H1 (cell line): Measurements from ENCODE around the gene ABI3BP. TPM values are rescaled to one million over a fixed set of nuclear protein-coding genes. Genes with fewer than 3 reads are reported as not detected.

Experiments used
- CTCF ChIA-PET: fragments of 300-600 bp; sonication (Branson Sonifier 250); formaldehyde crosslinking; loops from one replicate; lab custom pipeline; 2021; ENCODE audit not compliant: partially characterized antibody; lab: Charles Lee
- POLR2A ChIA-PET: fragments of 300-600 bp; sonication (Branson Sonifier 250); formaldehyde crosslinking; loops from one replicate; lab custom pipeline; 2021; ENCODE audit warnings: inconsistent platforms; ENCODE audit not compliant: partially characterized antibody; lab: Charles Lee
- DNase-seq, 2 experiments: peaks; one replicate each; pipeline versions ENCODE4 v3.0.0 to v3.0.0-alpha.2; 2010 to 2022; ENCODE audit warnings: low spot score in 2 of 2, low read depth in 1 of 2, mixed read lengths in 1 of 2
- FAIRE-seq: peaks from 2 replicates; lab custom pipeline; 2011; peaks lifted over from hg19 to GRCh38; lab: Jason Lieb, UNC
- H2AFZ ChIP-seq: 2 replicates; pipeline ENCODE4 v1.8.1; 2012; ENCODE audit warnings: low read length, inconsistent platforms
- H2AK5ac ChIP-seq: 2 replicates; pipeline ENCODE4 v1.6.1; 2013; ENCODE audit warnings: low read depth, low read length
- H2BK120ac ChIP-seq: replicated peaks from 2 replicates; pipeline ENCODE3; 2013; ENCODE audit warnings: low read depth, low read length, inconsistent platforms
- H2BK12ac ChIP-seq: 2 replicates; pipeline ENCODE4 v1.6.1; 2013; ENCODE audit warnings: low read depth, low read length
- H2BK15ac ChIP-seq: 2 replicates; pipeline ENCODE4 v1.6.1; 2013; ENCODE audit warnings: low read length
- H2BK20ac ChIP-seq: 2 replicates; pipeline ENCODE4 v1.6.1; 2013; ENCODE audit warnings: low read length
- H2BK5ac ChIP-seq: 2 replicates; pipeline ENCODE4 v1.6.1; 2013; ENCODE audit warnings: low read depth, low read length
- H3K14ac ChIP-seq: 2 replicates; pipeline ENCODE4 v1.6.1; 2013; ENCODE audit warnings: inconsistent platforms; ENCODE audit not compliant: insufficient read length
- H3K18ac ChIP-seq: 2 replicates; pipeline ENCODE4 v1.6.1; 2013; ENCODE audit warnings: low read length; ENCODE audit errors: extremely low read depth
- H3K23ac ChIP-seq: 2 replicates; pipeline ENCODE4 v1.6.1; 2013; ENCODE audit warnings: inconsistent platforms; ENCODE audit not compliant: insufficient read length
- H3K23me2 ChIP-seq: 2 replicates; pipeline ENCODE4 v1.6.1; 2013; ENCODE audit warnings: low read depth, low read length
- H3K27ac ChIP-seq: 2 replicates; pipeline ENCODE4 v1.6.1; 2011; ENCODE audit warnings: low read depth, low read length, inconsistent platforms
- H3K27me3 ChIP-seq, 4 experiments: replicated peaks in 1 of 4; 1 replicate in 1 of 4; 2 replicates in 3 of 4; pipeline versions ENCODE4 v1.6.1 to v1.8.1; 2011 to 2013; ENCODE audit warnings: low read length in 3 of 4, mild to moderate bottlenecking in 3 of 4, inconsistent platforms in 2 of 4, mixed read lengths in 2 of 4, moderate library complexity in 1 of 4; ENCODE audit not compliant: control insufficient read depth in 3 of 4, insufficient read depth in 3 of 4; ENCODE audit errors: extremely low read depth in 1 of 4
- H3K36me3 ChIP-seq, 4 experiments: 2 replicates each; pipeline versions ENCODE4 v1.6.1 to v1.8.1; 2011 to 2013; ENCODE audit warnings: mild to moderate bottlenecking in 4 of 4, low read length in 3 of 4, moderate library complexity in 2 of 4, control low read depth in 1 of 4, inconsistent platforms in 1 of 4; ENCODE audit not compliant: insufficient read depth in 4 of 4, control insufficient read depth in 2 of 4
- H3K4ac ChIP-seq: replicated peaks from 2 replicates; pipeline ENCODE3; 2013; ENCODE audit warnings: low read length, low read depth, mixed read lengths, inconsistent platforms; ENCODE audit not compliant: insufficient read length
- H3K4me1 ChIP-seq, 4 experiments: replicated peaks in 1 of 4; 1 replicate in 1 of 4; 2 replicates in 3 of 4; pipeline versions ENCODE4 v1.6.1 to v1.8.1; 2011 to 2013; ENCODE audit warnings: low read length in 3 of 4, inconsistent platforms in 2 of 4, mixed read lengths in 1 of 4; ENCODE audit not compliant: insufficient read depth in 4 of 4, control insufficient read depth in 3 of 4
- H3K4me2 ChIP-seq, 2 experiments: 2 replicates each; pipeline versions ENCODE4 v1.6.1 to v1.8.1; 2011 to 2013; ENCODE audit warnings: low read depth in 2 of 2, low read length in 2 of 2, control low read depth in 1 of 2, inconsistent platforms in 1 of 2, mild to moderate bottlenecking in 1 of 2; ENCODE audit not compliant: insufficient read depth in 1 of 2
- H3K4me3 ChIP-seq, 4 experiments: fragments of 200-600, 300-600 bp in 1 of 4; sonication (generic), shearing (Covaris generic), sonication (Bioruptor Twin) in 1 of 4; 2 replicates each; pipeline versions ENCODE4 v1.5.1 to v1.8.1; 2011 to 2016; ENCODE audit warnings: low read length in 4 of 4, low read depth in 3 of 4, control low read depth in 2 of 4, inconsistent platforms in 2 of 4, mild to moderate bottlenecking in 2 of 4, mixed read lengths in 1 of 4, moderate library complexity in 1 of 4; ENCODE audit not compliant: insufficient read depth in 2 of 4; ENCODE audit errors: extremely low read depth in 1 of 4
- H3K56ac ChIP-seq: replicated peaks from 2 replicates; pipeline ENCODE3; 2013; ENCODE audit warnings: low read depth, mild to moderate bottlenecking, mixed read lengths, low read length, inconsistent platforms; ENCODE audit not compliant: insufficient read length
- H3K79me1 ChIP-seq: 2 replicates; pipeline ENCODE4 v1.6.1; 2013; ENCODE audit warnings: low read depth, low read length, control low read depth
- H3K79me2 ChIP-seq, 2 experiments: 2 replicates each; pipeline versions ENCODE4 v1.6.1 to v1.8.1; 2012 to 2013; ENCODE audit warnings: low read length in 2 of 2, mild to moderate bottlenecking in 2 of 2, inconsistent platforms in 1 of 2; ENCODE audit not compliant: insufficient read depth in 2 of 2, control insufficient read depth in 1 of 2
- H3K9ac ChIP-seq, 4 experiments: replicated peaks in 1 of 4; 1 replicate in 1 of 4; 2 replicates in 3 of 4; pipeline versions ENCODE4 v1.6.1 to v1.8.1; 2011 to 2013; ENCODE audit warnings: low read depth in 3 of 4, low read length in 3 of 4, control low read depth in 2 of 4, mild to moderate bottlenecking in 2 of 4, moderate library complexity in 2 of 4, inconsistent platforms in 1 of 4; ENCODE audit errors: extremely low read depth in 1 of 4
- H3K9me3 ChIP-seq, 2 experiments: 2 replicates each; pipeline versions ENCODE4 v1.6.1 to v1.8.1; 2012 to 2013; ENCODE audit warnings: mild to moderate bottlenecking in 2 of 2, moderate library complexity in 2 of 2, control low read depth in 1 of 2, inconsistent platforms in 1 of 2, low read depth in 1 of 2, low read length in 1 of 2, mixed read lengths in 1 of 2; ENCODE audit not compliant: insufficient read depth in 2 of 2
- H4K20me1 ChIP-seq, 2 experiments: replicated peaks in 1 of 2; 2 replicates each; pipeline versions ENCODE3 to v1.8.1; 2011 to 2013; ENCODE audit warnings: inconsistent platforms in 2 of 2, low read length in 2 of 2, mild to moderate bottlenecking in 1 of 2; ENCODE audit not compliant: insufficient read depth in 2 of 2, control insufficient read depth in 1 of 2
- H4K5ac ChIP-seq: 2 replicates; pipeline ENCODE4 v1.6.1; 2013; ENCODE audit warnings: low read length, low read depth, mixed read lengths, inconsistent platforms; ENCODE audit not compliant: insufficient read length
- H4K8ac ChIP-seq: 2 replicates; pipeline ENCODE4 v1.8.0; 2013; ENCODE audit warnings: mild to moderate bottlenecking, moderate library complexity, low read length, inconsistent platforms; ENCODE audit not compliant: insufficient read depth; ENCODE audit errors: extremely low read depth
- H4K91ac ChIP-seq: replicated peaks from 2 replicates; pipeline ENCODE3; 2013; ENCODE audit warnings: low read length, mixed read lengths, inconsistent platforms; ENCODE audit not compliant: insufficient read length
- CBX5 ChIP-seq: fragments of 300-800, 300-1000 bp; sonication (generic); IDR thresholded peaks from 2 replicates; pipeline ENCODE4 v1.7.1; 2016; ENCODE audit warnings: antibody characterized with exemption, low read length, low read depth
- CTCF ChIP-seq, 3 experiments: IDR thresholded peaks; 1 replicate in 2 of 3; 2 replicates in 1 of 3; pipeline versions ENCODE4 v1.5.1 to v1.6.1; 2011; ENCODE audit warnings: low read length in 3 of 3, mild to moderate bottlenecking in 3 of 3, inconsistent platforms in 2 of 3, low read depth in 1 of 3, moderate library complexity in 1 of 3; ENCODE audit not compliant: insufficient read depth in 1 of 3; ENCODE audit errors: control extremely low read depth in 1 of 3
- EZH2 ChIP-seq: fragments of 200-600 bp; sonication (generic); IDR thresholded peaks from 2 replicates; pipeline ENCODE4 v1.7.1; 2012; ENCODE audit warnings: low read depth, mild to moderate bottlenecking, moderate library complexity, low read length, inconsistent platforms; ENCODE audit not compliant: severe bottlenecking
- RAD21 ChIP-seq, 2 experiments: IDR thresholded peaks in 1 of 2; conservative IDR thresholded peaks in 1 of 2; 2 replicates each; pipeline ENCODE4 v1.6.1; 2011; ENCODE audit warnings: low read depth in 2 of 2, low read length in 2 of 2, improper control_type of control experiment in 1 of 2, inconsistent platforms in 1 of 2, mild to moderate bottlenecking in 1 of 2, moderate library complexity in 1 of 2
- SIN3A ChIP-seq, 2 experiments: IDR thresholded peaks in 1 of 2; conservative IDR thresholded peaks in 1 of 2; 2 replicates each; pipeline ENCODE4 v1.6.1; 2011 to 2012; ENCODE audit warnings: low read length in 2 of 2, improper control_type of control experiment in 1 of 2, low read depth in 1 of 2, mild to moderate bottlenecking in 1 of 2
- SP1 ChIP-seq: IDR thresholded peaks from 2 replicates; pipeline ENCODE4 v1.6.1; 2011; ENCODE audit warnings: low read depth, low read length
- SP2 ChIP-seq: IDR thresholded peaks from 2 replicates; pipeline ENCODE4 v1.6.1; 2012; ENCODE audit warnings: mild to moderate bottlenecking, low read length, inconsistent platforms
- polyA plus RNA-seq, 7 experiments: library from polyadenylated mRNA; depleted of rRNA in 3 of 7; stranded (reverse) in 5 of 7; unstranded in 2 of 7; fragments of >200 nt in 5 of 7; fragments of 200-250 nt in 2 of 7; gene quantifications; 1 replicate in 5 of 7; 2 replicates in 1 of 7; 4 replicates in 1 of 7; pipeline versions ENCODE4 v1.2.1 to v1.2.3, GENCODE V29; 2011 to 2013; ENCODE audit warnings: missing spikeins in 2 of 7, mixed read lengths in 2 of 7
- total RNA-seq: library from RNA; stranded (reverse); fragmentation: NEBNext Ultra II Directional; extraction: Animal tissue kit (Norgen Biotek cat#: 25700); gene quantifications from 2 replicates; pipeline ENCODE4 v1.2.1, GENCODE V29; 2021

Gene ABI3BP
- total and polyA plus RNA-seq, 2 of the 8 experiments (the other 6 are each of a cell fraction or from before 2014, with no cell fraction given): 0.08 to 0.32 TPM

- no peak overlapping the region for H4K91ac ChIP-seq
- no peaks in the 10 kb centered on the region for H3K9me3 ChIP-seq
- TF ChIP-seq CBX5: no peak
- TF ChIP-seq CTCF (IDR thresholded peaks at IDR 0.05; ENCODE audit: control extremely low read depth in 1 of 3, insufficient read depth in 1 of 3, low read depth in 1 of 3, low read length in 3 of 3): no peak
- TF ChIP-seq RAD21 (IDR thresholded peaks at IDR 0.05 in 1 of 2, conservative IDR thresholded peaks at IDR 0.05 in 1 of 2; ENCODE audit: low read depth in 2 of 2, low read length in 2 of 2): no peak
- no peak for TF ChIP-seq EZH2
- TF ChIP-seq SP2: no peak
- no peak for TF ChIP-seq SIN3A (conservative IDR thresholded peaks at IDR 0.05 in 1 of 2, IDR thresholded peaks at IDR 0.05 in 1 of 2; ENCODE audit: low read depth in 1 of 2, low read length in 2 of 2)
- TF ChIP-seq SP1: no peak
- no peak overlapping the region for H3K23ac ChIP-seq
- no peak overlapping the region for H3K14ac ChIP-seq
- H3K4me2 ChIP-seq: no peak overlapping the region
- H3K56ac ChIP-seq: no peak overlapping the region
- no peak overlapping the region for H4K8ac ChIP-seq
- H3K36me3 ChIP-seq: no peaks in the 10 kb centered on the region
- FAIRE-seq: no peak
- H3K79me2 ChIP-seq: no peaks in the 10 kb centered on the region
- no peaks in the 10 kb centered on the region for H3K79me1 ChIP-seq
- no peak overlapping the region for H3K4me3 ChIP-seq
- no peak overlapping the region for H2BK12ac ChIP-seq
- no peak overlapping the region for H2BK5ac ChIP-seq
- H2BK120ac ChIP-seq: no peak overlapping the region
- POLR2A ChIA-PET: interaction anchor here (0.6 to 2.6 kb wide), 3 partner anchors 8 to 486 kb away, joined by 3 to 12 read pairs (median 3); no protein-coding TSS in a partner anchor
- H2BK20ac ChIP-seq: no peak overlapping the region
- no peak overlapping the region for H3K27ac ChIP-seq
- no peaks in the 10 kb centered on the region for H4K20me1 ChIP-seq
- H2AFZ ChIP-seq: no peak overlapping the region
- H3K27me3 ChIP-seq: no peaks in the 10 kb centered on the region
- 0 out of 7 replicates have a peak, but pooled peaks cover 0 to 3% (median 0%) of the 10 kb centered on the region in 4 experiments for H3K4me1 ChIP-seq
- no peak overlapping the region for H3K4ac ChIP-seq
- H2AK5ac ChIP-seq: no peak overlapping the region
- no peaks in the 10 kb centered on the region for H3K23me2 ChIP-seq
- H3K18ac ChIP-seq: no peak overlapping the region
- H4K5ac ChIP-seq: no peak overlapping the region
- H3K9ac ChIP-seq: no peak overlapping the region
- H2BK15ac ChIP-seq: no peak overlapping the region
- no peak for DNase-seq
- CTCF ChIA-PET: interaction anchor here (0.8 to 4.7 kb wide), 11 partner anchors 9 to 322 kb away, joined by 3 to 33 read pairs (median 5); no protein-coding TSS in a partner anchor
Measured at GRCh38 chr3:100761951-100762350, 231.3 kb downstream of the ABI3BP start.
